A673 (cell line): Measurements from ENCODE around the gene CLK1. TPM values are rescaled to one million over a fixed set of nuclear protein-coding genes. Genes with fewer than 3 reads are reported as not detected.

Experiments used
- BruUV-seq: library from RNA; stranded (reverse); fragments of 400-500 nt; replicated peaks from 2 replicates; lab custom pipeline; 2021; lab: Mats Ljungman, UMichigan
- CTCF ChIA-PET: fragments of 300-600 bp; sonication (Branson Sonifier 250); formaldehyde crosslinking; loops from one replicate; lab custom pipeline; 2022; ENCODE audit warnings: antibody characterized with exemption; lab: Charles Lee
- POLR2A ChIA-PET: fragments of 300-600 bp; sonication (Branson Sonifier 250); formaldehyde crosslinking; loops from one replicate; lab custom pipeline; 2022; ENCODE audit warnings: antibody characterized with exemption; ENCODE audit not compliant: low non-redundant PET; lab: Charles Lee
- DNase-seq: peaks from one replicate; pipeline ENCODE4 v3.0.0-alpha.2; 2015; ENCODE audit warnings: low spot score
- H3K27ac ChIP-seq: fragments of 200-600 bp; sonication (generic); 2 replicates; pipeline ENCODE4 v1.5.1; 2016; ENCODE audit warnings: mixed run types, low read depth, mild to moderate bottlenecking, mixed read lengths, antibody characterized with exemption, low read length; ENCODE audit not compliant: poor library complexity, severe bottlenecking
- H3K27me3 ChIP-seq: fragments of 200-600 bp; sonication (generic); replicated peaks from 2 replicates; pipeline ENCODE4 v1.6.1; 2017; ENCODE audit warnings: mixed run types, low read depth, mild to moderate bottlenecking, mixed read lengths, antibody characterized with exemption, low read length; ENCODE audit not compliant: insufficient read depth, poor library complexity
- H3K36me3 ChIP-seq: fragments of 200-600 bp; sonication (generic); 2 replicates; pipeline ENCODE4 v1.6.1; 2016; ENCODE audit warnings: mixed run types, mild to moderate bottlenecking, mixed read lengths, antibody characterized with exemption, low read length; ENCODE audit not compliant: insufficient read depth, poor library complexity, severe bottlenecking
- H3K4me1 ChIP-seq: fragments of 200-600 bp; sonication (generic); 2 replicates; pipeline ENCODE4 v1.6.1; 2017; ENCODE audit warnings: mixed run types, mild to moderate bottlenecking, mixed read lengths, antibody characterized with exemption, low read length; ENCODE audit not compliant: insufficient read depth, poor library complexity, severe bottlenecking
- H3K4me3 ChIP-seq: fragments of 200-600 bp; sonication (generic); 2 replicates; pipeline ENCODE4 v1.5.1; 2016; ENCODE audit warnings: low read depth, mixed run types, mild to moderate bottlenecking, mixed read lengths, low read length; ENCODE audit not compliant: poor library complexity, severe bottlenecking
- H3K9me3 ChIP-seq: fragments of 200-600 bp; sonication (generic); 2 replicates; pipeline ENCODE4 v1.6.1; 2016; ENCODE audit warnings: mixed run types, low read depth, mild to moderate bottlenecking, mixed read lengths, antibody characterized with exemption, low read length; ENCODE audit not compliant: poor library complexity, severe bottlenecking
- CTCF ChIP-seq: fragments of 300-800, 200-600 bp; sonication (generic); conservative IDR thresholded peaks from 2 replicates; pipeline ENCODE4 v1.5.1; 2017; ENCODE audit warnings: low read depth, mild to moderate bottlenecking, antibody characterized with exemption, low read length, moderate library complexity, mixed read lengths
- EZH2 ChIP-seq: fragments of 200-600 bp; sonication (generic); IDR thresholded peaks from 2 replicates; pipeline ENCODE4 v1.6.1; 2017; ENCODE audit warnings: borderline replicate concordance, low read depth, mild to moderate bottlenecking, mixed read lengths, antibody characterized with exemption, low read length; ENCODE audit not compliant: poor library complexity, severe bottlenecking
- intact Hi-C: fragments of 100-400 bp; cut with micrococcal nuclease; formaldehyde crosslinking; loops from one replicate; pipeline ENCODE4 v1.10.0; 2022; ENCODE audit not compliant: unreplicated experiment
- total RNA-seq: library from RNA; stranded (reverse); gene quantifications from 2 replicates; pipeline ENCODE4 v1.2.3, GENCODE V29; 2021

Gene CLK1
- total RNA-seq, 1 experiment from 2014 or later = 73.3 TPM

DNA sequence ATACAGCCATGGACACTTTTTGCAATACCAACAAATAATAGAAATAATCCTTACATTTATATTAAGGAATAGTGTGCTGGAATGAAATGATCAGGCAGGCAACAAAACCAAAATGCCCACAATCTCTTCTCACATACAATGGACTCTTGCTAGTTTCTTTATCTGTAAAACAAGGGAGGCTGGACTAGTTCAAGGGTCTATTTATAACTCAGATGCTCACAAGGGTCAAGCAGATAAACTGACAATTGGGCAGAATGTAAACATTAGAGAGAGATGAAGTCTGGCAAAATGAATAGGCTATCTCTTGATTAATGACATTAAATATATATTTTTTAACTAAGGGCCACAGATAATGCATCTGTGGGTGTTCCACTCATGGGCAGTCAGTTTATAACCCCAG is 13.0 kb upstream of the CLK1 start:
- Histone ChIP-seq H3K27ac (no peak overlapping the region), H3K36me3 (peaks cover 42% of the 10 kb centered on the region), H3K4me1 (no peaks in the 10 kb centered on the region), H3K4me3 (no peak overlapping the region), H3K9me3 (no peaks in the 10 kb centered on the region), H3K27me3 (no peaks in the 10 kb centered on the region)
- no peak for TF ChIP-seq EZH2
- TF ChIP-seq CTCF = no peak
- no TSS peak for BruUV-seq
- intact Hi-C loops = no loop called here
- ChIA-PET POLR2A (no interaction called here), CTCF (no interaction called here)
- DNase-seq = no peak

DNA sequence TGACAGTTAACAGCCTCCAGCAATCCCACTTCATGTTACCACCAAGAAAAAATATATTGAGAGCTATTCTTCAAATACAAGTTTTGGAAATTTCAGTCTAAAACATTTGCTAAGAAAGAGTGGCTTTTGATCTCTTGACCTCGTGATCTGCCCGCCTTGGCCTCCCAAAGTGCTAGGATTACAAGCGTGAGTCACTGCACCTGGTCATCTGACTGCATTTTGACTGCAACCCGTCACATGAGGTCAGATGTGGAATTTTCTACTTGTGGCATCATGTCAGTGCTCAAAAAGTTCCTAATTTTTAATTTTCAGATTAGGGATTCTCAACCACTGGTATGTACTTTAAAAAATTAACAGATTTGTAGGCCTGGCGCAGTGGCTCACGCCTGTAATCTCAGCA is 9.1 kb upstream of the CLK1 start:
- BruUV-seq = no TSS peak
- CTCF ChIA-PET = no interaction called here
- POLR2A ChIA-PET = no interaction called here
- Histone ChIP-seq H3K4me1 (peaks cover 4% of the 10 kb centered on the region), H3K4me3 (no peak overlapping the region), H3K9me3 (no peaks in the 10 kb centered on the region), H3K27me3 (no peaks in the 10 kb centered on the region), H3K36me3 (peaks cover 32% of the 10 kb centered on the region), H3K27ac (no peak overlapping the region)
- intact Hi-C loops = no loop called here
- TF ChIP-seq EZH2 (no peak), CTCF (no peak)
- DNase-seq = no peak

- ChIA-PET POLR2A (no interaction called here), CTCF (no interaction called here)
- H3K27ac ChIP-seq = no peak overlapping the region
- DNase-seq = no peak
- H3K4me1 ChIP-seq = peaks cover 4% of the 10 kb centered on the region
- H3K4me3 ChIP-seq = no peak overlapping the region
- TSS peak; percentile 36 for BruUV-seq
- H3K36me3 ChIP-seq = peaks cover 17% of the 10 kb centered on the region
- TF ChIP-seq CTCF (no peak), EZH2 (no peak)
- H3K9me3 ChIP-seq = no peaks in the 10 kb centered on the region
- H3K27me3 ChIP-seq = no peaks in the 10 kb centered on the region
- intact Hi-C loops = no loop called here
Measured at GRCh38 chr2:200871151-200871550, 6.7 kb upstream of the CLK1 start.
